ENCODE results near the gene PAIP1.

DNA sequence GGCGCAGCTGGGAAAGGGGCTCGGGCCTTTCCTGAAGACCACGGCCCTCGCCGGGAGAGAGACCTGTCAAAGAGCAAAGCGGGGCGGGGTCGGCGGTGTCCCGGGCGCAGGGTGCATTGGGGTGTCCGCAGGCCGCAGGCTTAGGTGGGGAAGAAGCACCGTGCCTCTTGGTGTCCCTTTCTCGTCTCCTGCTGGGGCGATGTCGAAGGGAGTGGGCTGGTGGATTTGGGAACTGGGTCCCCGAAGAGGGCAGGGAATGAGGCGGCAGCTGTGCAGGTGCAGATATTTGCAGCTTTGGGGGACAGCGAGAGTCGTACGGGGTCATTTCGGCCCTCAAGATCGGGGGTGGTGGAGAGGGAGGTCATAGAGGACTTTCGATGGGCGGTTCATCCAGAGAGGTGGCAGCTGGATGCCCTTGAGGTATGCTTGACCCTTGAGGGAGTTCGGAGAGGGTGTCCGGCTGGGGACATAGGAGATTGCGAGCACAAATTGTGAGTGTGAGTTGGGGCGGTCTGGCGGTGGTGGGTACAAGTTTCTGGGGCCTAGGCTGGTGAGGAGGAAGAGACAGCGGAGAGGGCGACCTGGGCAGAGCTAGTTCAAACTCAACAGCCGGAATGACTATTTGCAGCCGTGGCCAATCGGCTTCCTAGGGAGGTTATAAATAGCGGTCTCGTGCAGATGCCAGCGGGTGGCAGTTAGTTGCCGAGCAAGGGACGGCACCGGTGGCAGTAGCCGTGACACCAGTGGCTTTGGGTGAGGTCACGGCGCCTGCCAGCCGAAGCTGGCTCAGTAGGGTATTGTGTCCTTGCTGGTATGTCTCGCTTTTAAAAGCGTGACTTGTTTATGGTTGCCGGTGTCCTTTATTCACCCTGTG is 46.7 kb upstream of the PAIP1 start:
- TF ChIP-seq EZH2phosphoT487 (IDR thresholded peaks at IDR 0.05): no peak
- TF ChIP-seq, protein P1, sequence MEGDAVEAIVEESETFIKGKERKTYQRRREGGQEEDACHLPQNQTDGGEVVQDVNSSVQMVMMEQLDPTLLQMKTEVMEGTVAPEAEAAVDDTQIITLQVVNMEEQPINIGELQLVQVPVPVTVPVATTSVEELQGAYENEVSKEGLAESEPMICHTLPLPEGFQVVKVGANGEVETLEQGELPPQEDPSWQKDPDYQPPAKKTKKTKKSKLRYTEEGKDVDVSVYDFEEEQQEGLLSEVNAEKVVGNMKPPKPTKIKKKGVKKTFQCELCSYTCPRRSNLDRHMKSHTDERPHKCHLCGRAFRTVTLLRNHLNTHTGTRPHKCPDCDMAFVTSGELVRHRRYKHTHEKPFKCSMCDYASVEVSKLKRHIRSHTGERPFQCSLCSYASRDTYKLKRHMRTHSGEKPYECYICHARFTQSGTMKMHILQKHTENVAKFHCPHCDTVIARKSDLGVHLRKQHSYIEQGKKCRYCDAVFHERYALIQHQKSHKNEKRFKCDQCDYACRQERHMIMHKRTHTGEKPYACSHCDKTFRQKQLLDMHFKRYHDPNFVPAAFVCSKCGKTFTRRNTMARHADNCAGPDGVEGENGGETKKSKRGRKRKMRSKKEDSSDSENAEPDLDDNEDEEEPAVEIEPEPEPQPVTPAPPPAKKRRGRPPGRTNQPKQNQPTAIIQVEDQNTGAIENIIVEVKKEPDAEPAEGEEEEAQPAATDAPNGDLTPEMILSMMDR (IDR thresholded peaks at IDR 0.05): no peak
